GM20000 (cell line): Measurements from ENCODE around the gene ZFHX3.
"Not testable (repeated sequence)": the region's sequence is repeated elsewhere in the genome, so short reads cannot be mapped to it uniquely, and the experiment has no call there.

Source experiments
- DNase-seq: peaks from one replicate; pipeline ENCODE4 v3.0.0; 2012; ENCODE audit warnings: low spot score
- TF ChIP-seq, protein P1 (sequence below): IDR thresholded peaks from 2 replicates; pipeline ENCODE4 v1.5.1; 2012; ENCODE audit warnings: mild to moderate bottlenecking, control low read depth; ENCODE audit errors: extremely low read depth, missing control alignments

ZFHX3 gene

DNA sequence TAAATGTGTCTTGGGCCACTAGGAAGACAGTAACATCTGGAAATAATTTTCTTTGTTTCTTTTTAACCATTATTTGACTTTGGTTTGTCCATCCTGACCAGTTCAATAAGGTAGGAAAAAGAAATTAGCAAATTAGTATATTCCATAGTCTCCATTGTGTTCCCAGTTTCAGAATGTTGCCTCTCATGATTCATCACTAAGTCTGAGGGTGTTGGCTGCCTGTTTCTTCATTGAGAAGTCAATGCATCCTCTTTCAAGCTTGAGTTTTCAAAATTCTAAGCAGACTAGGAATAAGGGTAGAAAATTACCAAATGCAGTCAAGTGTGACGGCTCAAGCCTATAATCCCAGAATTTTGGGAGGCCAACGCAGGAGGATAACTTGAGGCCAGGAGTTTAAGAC lies 41.9 kb downstream of the ZFHX3 start:
- no peak for DNase-seq
- TF ChIP-seq, protein P1, sequence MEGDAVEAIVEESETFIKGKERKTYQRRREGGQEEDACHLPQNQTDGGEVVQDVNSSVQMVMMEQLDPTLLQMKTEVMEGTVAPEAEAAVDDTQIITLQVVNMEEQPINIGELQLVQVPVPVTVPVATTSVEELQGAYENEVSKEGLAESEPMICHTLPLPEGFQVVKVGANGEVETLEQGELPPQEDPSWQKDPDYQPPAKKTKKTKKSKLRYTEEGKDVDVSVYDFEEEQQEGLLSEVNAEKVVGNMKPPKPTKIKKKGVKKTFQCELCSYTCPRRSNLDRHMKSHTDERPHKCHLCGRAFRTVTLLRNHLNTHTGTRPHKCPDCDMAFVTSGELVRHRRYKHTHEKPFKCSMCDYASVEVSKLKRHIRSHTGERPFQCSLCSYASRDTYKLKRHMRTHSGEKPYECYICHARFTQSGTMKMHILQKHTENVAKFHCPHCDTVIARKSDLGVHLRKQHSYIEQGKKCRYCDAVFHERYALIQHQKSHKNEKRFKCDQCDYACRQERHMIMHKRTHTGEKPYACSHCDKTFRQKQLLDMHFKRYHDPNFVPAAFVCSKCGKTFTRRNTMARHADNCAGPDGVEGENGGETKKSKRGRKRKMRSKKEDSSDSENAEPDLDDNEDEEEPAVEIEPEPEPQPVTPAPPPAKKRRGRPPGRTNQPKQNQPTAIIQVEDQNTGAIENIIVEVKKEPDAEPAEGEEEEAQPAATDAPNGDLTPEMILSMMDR: no peak

DNA sequence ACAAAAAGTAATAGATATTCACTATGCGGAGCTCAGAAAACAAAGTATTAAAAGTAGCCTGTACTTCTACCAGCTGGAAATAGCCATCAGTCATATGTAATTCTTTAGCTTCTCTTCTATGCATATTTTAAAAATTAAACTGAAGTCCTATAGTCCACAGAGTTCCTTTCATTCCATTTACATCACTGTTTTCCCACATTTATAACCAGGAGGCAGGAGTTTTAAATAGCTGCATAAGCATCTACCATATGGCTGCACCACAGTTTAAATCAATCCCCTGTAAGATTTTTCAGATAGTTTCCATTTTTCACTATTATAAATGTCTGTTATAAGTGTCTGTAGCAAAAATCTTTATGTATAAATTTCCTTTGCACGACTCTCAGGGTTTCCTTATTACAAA lies 45.1 kb downstream of the ZFHX3 start:
- TF ChIP-seq, protein P1: no peak
- no peak for DNase-seq

DNA sequence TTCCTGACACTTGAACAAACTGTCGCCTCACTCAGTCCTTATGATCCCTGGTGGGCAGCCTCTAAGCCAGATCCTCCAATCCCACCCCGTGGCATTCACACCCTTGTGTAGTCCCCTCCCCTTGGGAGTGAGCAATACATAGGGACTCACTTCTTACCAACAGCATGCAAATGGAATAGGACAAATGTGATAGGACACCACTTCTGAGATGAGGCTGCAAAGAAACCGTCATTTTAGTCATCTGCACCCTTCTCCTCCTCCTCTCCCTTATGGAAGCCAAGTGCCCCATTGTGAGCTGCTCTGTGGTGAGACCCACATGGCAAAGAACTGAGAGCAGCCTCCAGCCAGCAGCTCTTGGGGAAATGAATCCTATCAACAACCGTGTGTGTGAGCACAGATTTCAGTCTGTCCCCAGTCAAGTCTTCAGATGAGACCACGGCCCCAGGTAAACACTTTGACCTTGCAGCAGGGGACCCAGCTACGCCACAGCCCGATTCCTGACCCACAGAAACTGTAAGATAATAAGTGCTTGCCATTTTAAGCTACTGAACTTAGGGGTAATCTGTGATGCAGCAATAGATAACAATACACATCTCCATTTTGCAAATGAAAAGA lies 46.9 kb downstream of the ZFHX3 start:
- TF ChIP-seq, protein P1: no peak
- DNase-seq: no peak

DNA sequence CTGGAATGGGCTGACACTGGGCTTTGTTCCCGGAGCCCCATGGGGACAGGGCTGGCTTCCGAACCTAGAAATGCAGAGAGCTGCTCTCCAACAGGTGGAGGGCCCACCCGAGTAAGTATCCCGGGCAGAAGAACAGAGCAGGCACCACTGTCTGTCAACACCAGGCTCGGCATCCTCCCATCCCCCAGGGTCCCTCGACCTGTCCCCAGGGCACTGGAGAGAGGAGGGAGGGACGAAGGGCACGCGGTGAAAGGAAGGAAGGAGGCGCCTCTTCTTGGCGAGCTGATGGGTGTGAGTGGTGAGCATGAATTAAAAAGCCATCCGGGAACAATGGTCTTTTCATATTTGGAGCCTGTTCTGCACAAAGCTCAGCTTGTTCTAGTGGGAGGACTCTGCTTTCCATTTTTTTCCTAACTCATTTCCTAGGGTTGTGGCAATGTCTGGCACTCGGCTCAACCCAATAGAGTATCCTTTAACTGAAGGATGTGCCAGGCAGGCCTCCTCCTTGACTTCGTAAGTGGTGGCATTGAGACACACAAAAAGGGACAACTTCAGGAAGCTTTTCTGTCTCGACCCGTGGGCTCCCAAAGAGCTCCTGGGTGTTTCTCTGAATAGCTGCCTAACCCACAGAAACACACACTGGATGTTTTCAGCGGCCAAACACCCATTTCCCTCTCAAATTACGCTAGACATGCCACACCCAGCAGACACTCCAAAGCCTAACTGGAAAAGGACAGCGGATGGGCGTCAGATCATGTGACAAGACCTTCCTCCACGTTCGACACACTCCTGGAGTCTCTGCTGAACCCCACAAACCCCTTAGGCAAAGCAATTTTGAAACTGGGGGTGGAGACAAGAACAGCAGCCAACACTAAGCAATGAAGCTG lies 47.7 kb downstream of the ZFHX3 start:
- TF ChIP-seq, protein P1: no peak
- DNase-seq: no peak

DNA sequence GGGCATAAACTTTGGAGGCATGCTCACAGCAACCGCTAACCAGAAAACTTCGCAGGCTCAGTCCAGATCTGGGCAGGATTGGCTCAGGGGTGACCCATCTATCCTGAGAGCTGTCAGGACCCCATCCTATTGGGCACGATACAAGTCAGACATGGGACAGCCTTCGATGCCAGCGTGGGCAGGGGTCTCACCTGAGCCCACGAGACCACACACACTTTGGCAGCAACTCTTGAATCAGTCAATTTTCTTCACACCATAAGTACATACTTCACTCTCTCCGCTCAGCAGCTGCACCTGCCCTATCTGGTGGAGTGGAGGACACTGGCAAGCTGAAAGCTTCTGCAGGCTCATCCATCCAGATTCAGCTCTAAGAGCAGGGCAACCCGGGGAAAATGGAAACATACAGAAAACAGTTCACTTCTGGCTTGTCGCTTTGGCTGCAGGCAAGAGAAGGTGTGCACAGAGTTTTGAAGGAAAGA lies 48.3 kb downstream of the ZFHX3 start:
- TF ChIP-seq, protein P1: no peak
- DNase-seq: no peak

DNA sequence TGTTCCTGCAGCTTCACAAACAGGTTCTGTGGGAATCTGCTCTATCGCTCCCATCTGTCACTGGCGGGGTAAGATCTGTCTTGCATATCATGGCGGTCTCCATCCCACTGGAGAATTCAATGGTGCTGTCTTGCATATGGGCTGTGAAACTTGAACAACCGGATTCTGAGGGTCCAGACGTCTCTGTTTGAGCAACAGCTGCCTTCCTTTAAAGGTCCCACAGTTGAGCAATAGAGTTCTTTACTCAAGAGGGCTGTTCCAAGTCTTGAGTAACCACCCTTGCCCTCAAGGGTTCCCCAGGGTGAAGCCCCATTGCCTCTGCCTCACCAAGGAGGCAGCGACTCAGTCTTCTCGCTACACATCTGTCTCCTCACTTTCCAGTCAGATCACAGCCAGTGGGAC lies 50.8 kb downstream of the ZFHX3 start:
- TF ChIP-seq, protein P1: no peak
- no peak for DNase-seq

DNA sequence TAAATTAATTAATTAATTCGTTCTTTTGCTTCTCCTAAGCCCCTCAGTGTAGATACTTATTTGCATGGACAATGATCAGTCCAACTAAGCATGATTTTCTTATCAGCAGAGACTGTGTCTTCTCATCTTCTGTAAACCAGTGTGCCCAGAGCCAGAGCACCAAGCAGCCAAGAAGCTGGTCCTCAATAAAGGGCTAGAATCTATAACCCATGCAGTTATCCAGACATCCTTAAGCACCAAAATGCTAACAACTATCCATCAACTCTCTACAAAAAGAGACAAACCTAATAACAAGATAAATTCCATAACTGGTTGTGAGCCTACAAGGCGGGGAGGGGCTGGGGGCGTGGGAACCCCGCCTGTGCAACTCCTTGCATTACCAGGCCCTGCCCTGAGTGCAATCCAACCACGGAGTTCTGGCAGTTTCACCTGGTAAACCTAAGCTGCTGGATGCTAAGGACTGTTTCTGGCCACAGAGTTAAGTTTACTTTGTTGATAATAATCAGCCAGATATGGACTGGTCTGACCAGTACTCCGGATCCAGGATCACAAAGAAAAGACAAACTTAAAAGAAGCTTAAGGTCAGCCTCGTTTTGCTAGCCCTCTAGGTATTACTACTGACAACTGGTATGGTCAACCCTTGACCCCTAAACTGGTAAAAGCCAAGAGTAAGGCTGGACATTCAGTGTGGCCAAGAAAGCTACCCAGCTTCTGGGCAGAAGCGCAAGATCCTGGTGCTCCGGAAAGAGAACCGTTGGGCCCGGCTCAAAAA lies 51.5 kb downstream of the ZFHX3 start:
- no peak for DNase-seq
- TF ChIP-seq, protein P1: no peak

DNA sequence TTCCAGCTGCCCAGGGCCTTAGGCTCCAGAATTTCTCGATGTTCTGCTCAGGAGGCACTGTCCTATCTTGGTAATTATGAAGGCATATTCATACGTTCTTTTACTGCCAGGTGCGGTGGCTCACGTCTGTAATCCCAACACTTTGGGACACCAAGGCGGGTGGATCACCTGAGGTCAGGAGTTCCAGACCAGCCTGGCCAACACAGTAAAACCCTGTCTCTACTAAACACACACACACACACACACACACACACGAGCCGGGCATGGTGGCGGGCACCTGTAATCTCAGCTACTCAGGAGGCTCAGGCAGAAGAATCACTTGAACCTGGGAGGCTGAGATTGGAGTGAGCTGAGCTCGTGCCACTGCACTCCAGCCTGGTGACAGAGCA lies 52.1 kb downstream of the ZFHX3 start:
- DNase-seq: not testable (repeated sequence)
